Measurements from ENCODE around the gene NPHP1.

The NPHP1 gene

DNA sequence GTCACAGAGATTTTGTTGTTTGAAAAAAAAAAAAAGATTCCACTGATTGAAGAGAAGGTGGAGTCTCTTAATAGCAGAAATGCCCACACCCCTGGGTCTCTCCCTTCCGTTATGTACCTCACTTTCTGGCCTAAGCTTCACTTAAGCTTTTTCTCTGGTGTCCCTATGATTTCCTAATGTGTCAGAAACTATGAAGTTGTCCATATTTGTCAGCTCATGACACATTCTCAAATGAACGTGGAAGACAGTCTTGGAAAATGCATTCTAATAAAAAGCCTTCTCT lies 83.8 kb downstream of the NPHP1 start:
- no peaks in the 10 kb centered on the region for H3K9me3 ChIP-seq (ENCODE audit: insufficient read depth, low read length)
- no peaks in the 10 kb centered on the region for H3K36me3 ChIP-seq (ENCODE audit: low read length)
- no peaks in the 10 kb centered on the region for H3K27me3 ChIP-seq (ENCODE audit: low read length)
- H4K20me1 ChIP-seq (ENCODE audit: low read depth, low read length), result no peaks in the 10 kb centered on the region
- H3K9ac ChIP-seq (ENCODE audit: low read length), result no peak overlapping the region
- TF ChIP-seq, protein P1, sequence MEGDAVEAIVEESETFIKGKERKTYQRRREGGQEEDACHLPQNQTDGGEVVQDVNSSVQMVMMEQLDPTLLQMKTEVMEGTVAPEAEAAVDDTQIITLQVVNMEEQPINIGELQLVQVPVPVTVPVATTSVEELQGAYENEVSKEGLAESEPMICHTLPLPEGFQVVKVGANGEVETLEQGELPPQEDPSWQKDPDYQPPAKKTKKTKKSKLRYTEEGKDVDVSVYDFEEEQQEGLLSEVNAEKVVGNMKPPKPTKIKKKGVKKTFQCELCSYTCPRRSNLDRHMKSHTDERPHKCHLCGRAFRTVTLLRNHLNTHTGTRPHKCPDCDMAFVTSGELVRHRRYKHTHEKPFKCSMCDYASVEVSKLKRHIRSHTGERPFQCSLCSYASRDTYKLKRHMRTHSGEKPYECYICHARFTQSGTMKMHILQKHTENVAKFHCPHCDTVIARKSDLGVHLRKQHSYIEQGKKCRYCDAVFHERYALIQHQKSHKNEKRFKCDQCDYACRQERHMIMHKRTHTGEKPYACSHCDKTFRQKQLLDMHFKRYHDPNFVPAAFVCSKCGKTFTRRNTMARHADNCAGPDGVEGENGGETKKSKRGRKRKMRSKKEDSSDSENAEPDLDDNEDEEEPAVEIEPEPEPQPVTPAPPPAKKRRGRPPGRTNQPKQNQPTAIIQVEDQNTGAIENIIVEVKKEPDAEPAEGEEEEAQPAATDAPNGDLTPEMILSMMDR (IDR thresholded peaks at IDR 0.05; ENCODE audit: insufficient read depth, low read length, poor library complexity, severe bottlenecking), result no peak
- no peak for TF ChIP-seq EZH2phosphoT487 (conservative IDR thresholded peaks at IDR 0.05; ENCODE audit: low read length)
- H3K9me2 ChIP-seq (replicated peaks; ENCODE audit: insufficient read depth, low read length), result no peaks in the 10 kb centered on the region
- no peak overlapping the region for H3K4me2 ChIP-seq (ENCODE audit: low read depth, low read length, poor library complexity, severe bottlenecking)
- no peak overlapping the region for H2AFZ ChIP-seq (ENCODE audit: low read depth, low read length, severe bottlenecking)
- H3K27ac ChIP-seq (ENCODE audit: low read depth, low read length), result no peak overlapping the region
- H3K79me2 ChIP-seq (ENCODE audit: insufficient read depth, low read length), result no peaks in the 10 kb centered on the region
- no peak overlapping the region for H3K4me3 ChIP-seq (ENCODE audit: insufficient read depth, low read length, poor library complexity, severe bottlenecking)
- no peaks in the 10 kb centered on the region for H3F3A ChIP-seq (ENCODE audit: insufficient read depth)

DNA sequence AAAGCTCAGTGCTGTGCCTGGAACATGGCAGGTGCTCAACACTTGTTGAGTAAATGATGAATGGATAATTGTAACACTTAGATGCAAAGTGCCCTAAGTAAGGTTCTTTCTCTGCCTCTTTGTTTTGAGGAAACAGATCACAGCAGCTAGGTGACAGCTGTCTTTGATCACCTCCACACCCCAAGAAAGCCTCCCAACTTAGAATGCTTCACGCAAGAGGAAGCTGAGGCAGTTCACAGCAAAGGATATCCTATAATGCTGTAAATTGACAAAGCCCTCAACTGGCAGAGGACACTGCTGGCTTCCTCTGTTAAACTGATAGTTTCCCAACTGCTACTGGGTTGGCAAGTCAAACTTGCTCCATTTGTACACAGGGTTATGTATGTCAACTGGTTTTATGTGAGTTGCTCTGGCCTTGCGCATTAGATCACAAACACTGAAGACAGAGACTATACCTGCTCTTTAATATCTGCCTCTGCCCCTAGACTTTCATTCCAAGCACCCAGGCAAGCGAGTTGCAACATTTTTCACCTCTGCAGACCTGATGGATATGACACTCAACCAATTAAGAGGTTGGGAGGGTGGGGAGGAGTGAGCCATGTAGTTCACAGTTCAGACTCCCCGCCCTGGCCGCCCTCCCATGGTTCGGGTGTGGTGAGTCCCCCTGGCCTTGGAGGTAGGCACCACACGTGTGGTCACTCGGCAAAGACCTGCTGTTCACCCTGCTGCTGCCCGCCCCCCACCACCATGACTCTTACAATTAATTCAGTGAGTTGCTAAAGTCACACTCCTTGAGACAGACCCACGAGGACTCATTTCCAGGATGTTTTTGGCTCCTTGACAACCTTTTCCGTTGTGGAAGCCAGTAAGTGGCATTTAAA lies 84.4 kb downstream of the NPHP1 start:
- Histone ChIP-seq H3K4me2 (ENCODE audit: low read depth, low read length, poor library complexity, severe bottlenecking) (no peak overlapping the region), H3K9ac (ENCODE audit: low read length) (no peak overlapping the region), H3K36me3 (ENCODE audit: low read length) (no peaks in the 10 kb centered on the region), H3K4me3 (ENCODE audit: insufficient read depth, low read length, poor library complexity, severe bottlenecking) (no peak overlapping the region), H3K9me2 (replicated peaks; ENCODE audit: insufficient read depth, low read length) (no peaks in the 10 kb centered on the region), H2AFZ (ENCODE audit: low read depth, low read length, severe bottlenecking) (no peak overlapping the region), H3K79me2 (ENCODE audit: insufficient read depth, low read length) (no peaks in the 10 kb centered on the region), H3K27ac (ENCODE audit: low read depth, low read length) (no peak overlapping the region), H3F3A (ENCODE audit: insufficient read depth) (no peaks in the 10 kb centered on the region), H3K27me3 (ENCODE audit: low read length) (no peaks in the 10 kb centered on the region), H4K20me1 (ENCODE audit: low read depth, low read length) (no peaks in the 10 kb centered on the region), H3K9me3 (ENCODE audit: insufficient read depth, low read length) (no peaks in the 10 kb centered on the region)
- TF ChIP-seq, protein P1 (IDR thresholded peaks at IDR 0.05; ENCODE audit: insufficient read depth, low read length, poor library complexity, severe bottlenecking), result no peak
- no peak for TF ChIP-seq EZH2phosphoT487 (conservative IDR thresholded peaks at IDR 0.05; ENCODE audit: low read length)

DNA sequence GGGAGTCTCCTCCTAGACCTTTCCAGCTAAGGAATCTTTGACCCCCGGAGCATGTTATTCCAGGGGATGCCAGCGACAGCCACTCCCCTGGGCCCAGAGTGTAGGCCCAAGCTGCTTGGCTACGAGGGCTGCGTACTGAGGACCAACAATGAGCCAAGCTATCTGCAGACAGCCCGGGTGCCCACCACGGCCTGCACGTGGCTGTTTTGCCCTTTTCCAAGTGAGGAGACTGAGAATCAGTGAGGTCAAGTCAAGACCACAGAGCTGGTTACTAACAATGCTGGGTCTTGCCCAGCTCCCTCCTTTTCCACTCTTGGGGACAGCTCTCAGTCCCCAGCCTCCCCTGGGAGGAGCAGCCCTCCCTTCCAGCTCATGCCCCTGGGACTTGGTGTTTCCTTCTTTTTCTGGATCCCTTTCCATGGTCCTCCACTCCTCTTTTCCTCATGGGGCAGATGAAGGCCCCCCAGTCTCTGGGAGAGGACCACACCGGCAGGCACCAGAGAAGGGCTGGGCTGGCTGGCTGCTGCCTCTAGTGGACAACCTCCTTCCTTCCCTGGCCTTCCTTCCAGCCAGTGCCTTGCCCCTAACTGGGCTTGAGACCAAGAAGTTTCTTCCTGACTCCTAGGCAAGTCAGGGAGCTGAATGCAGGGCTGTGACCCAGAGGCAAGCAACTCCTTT lies 88.6 kb downstream of the NPHP1 start:
- Histone ChIP-seq H3K27me3 (ENCODE audit: low read length) (no peaks in the 10 kb centered on the region), H3K9me3 (ENCODE audit: insufficient read depth, low read length) (no peaks in the 10 kb centered on the region), H3K27ac (ENCODE audit: low read depth, low read length) (no peak overlapping the region), H3K9me2 (replicated peaks; ENCODE audit: insufficient read depth, low read length) (no peaks in the 10 kb centered on the region), H2AFZ (ENCODE audit: low read depth, low read length, severe bottlenecking) (no peak overlapping the region), H3K36me3 (ENCODE audit: low read length) (no peaks in the 10 kb centered on the region), H3K4me2 (ENCODE audit: low read depth, low read length, poor library complexity, severe bottlenecking) (no peak overlapping the region), H4K20me1 (ENCODE audit: low read depth, low read length) (no peaks in the 10 kb centered on the region), H3K4me3 (ENCODE audit: insufficient read depth, low read length, poor library complexity, severe bottlenecking) (no peak overlapping the region), H3K79me2 (ENCODE audit: insufficient read depth, low read length) (no peaks in the 10 kb centered on the region), H3F3A (ENCODE audit: insufficient read depth) (no peaks in the 10 kb centered on the region), H3K9ac (ENCODE audit: low read length) (no peak overlapping the region)
- TF ChIP-seq, protein P1 (IDR thresholded peaks at IDR 0.05; ENCODE audit: insufficient read depth, low read length, poor library complexity, severe bottlenecking), result no peak
- TF ChIP-seq EZH2phosphoT487 (conservative IDR thresholded peaks at IDR 0.05; ENCODE audit: low read length), result no peak
